WERI-Rb-1 (cell line): ENCODE data around the gene PCSK6.

Experiments
- DNase-seq: peaks from one replicate; pipeline ENCODE4 v3.0.0-alpha.2; 2020
- H3K27ac ChIP-seq: fragments of 250-450 bp; sonication (Bioruptor Pico); 2 replicates; pipeline ENCODE4 v1.5.1; 2020; ENCODE audit warnings: mild to moderate bottlenecking, moderate library complexity
- H3K27me3 ChIP-seq: fragments of 250-450 bp; sonication (Bioruptor Pico); 2 replicates; pipeline ENCODE4 v1.5.1; 2021; ENCODE audit warnings: mild to moderate bottlenecking, low read depth, moderate library complexity; ENCODE audit not compliant: insufficient read depth, severe bottlenecking
- H3K36me3 ChIP-seq: fragments of 250-450 bp; sonication (Bioruptor Pico); 2 replicates; pipeline ENCODE4 v1.5.1; 2020; ENCODE audit warnings: mild to moderate bottlenecking, moderate library complexity
- H3K4me3 ChIP-seq: 2 replicates; pipeline ENCODE4 v1.5.1; 2011; ENCODE audit warnings: low read depth, mild to moderate bottlenecking, control low read depth, low read length
- H3K9me3 ChIP-seq: fragments of 250-450 bp; sonication (Bioruptor Pico); 2 replicates; pipeline ENCODE4 v1.5.1; 2021; ENCODE audit warnings: mild to moderate bottlenecking, moderate library complexity; ENCODE audit not compliant: severe bottlenecking
- TF ChIP-seq, protein P1 (sequence below): IDR thresholded peaks from 2 replicates; pipeline ENCODE4 v1.5.1; 2011; ENCODE audit warnings: low read depth, mild to moderate bottlenecking, control low read depth, inconsistent platforms, low read length

PCSK6 gene

DNA sequence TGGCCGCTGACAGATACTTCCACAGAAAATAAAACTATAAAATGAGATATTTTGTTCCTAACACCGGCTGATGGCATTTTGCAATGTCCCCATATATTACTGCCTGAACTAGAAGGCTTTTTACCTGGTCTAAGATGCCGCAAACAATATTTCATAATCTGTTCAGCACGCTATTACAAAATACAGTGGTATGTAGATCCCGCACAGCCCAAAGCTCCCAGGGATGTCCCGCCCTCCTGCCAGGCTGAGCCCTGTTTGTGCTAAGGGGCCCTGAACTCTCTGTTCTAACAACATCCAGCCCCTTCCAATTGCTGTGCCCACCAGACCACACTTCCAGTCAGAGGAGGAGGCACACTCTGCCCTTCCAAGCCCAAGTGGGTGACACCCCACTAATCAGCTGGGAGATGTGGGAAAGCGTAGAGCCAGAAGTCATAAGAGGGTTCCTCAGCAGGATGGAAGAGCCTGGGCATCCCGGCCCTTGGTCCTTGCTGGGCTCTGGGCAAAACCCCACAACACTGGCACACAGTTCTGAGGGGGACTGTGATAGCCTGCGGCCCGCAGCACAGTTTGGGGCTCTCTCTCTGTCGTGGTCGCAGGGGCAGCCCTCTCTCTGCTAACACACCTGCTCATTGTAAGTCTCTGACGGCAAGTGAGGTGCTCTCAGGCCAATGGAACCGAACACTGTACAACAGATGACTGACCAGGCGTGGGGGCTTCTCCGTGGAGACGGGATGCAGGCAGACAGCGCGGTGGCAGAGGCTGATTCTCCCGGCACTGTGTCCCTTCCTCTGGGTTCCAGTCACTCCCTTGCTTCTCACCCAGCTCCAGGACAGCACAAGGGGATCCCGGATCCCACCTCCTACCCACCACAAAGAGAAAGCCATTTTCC is 55.2 kb downstream of the PCSK6 start:
- TF ChIP-seq, protein P1, sequence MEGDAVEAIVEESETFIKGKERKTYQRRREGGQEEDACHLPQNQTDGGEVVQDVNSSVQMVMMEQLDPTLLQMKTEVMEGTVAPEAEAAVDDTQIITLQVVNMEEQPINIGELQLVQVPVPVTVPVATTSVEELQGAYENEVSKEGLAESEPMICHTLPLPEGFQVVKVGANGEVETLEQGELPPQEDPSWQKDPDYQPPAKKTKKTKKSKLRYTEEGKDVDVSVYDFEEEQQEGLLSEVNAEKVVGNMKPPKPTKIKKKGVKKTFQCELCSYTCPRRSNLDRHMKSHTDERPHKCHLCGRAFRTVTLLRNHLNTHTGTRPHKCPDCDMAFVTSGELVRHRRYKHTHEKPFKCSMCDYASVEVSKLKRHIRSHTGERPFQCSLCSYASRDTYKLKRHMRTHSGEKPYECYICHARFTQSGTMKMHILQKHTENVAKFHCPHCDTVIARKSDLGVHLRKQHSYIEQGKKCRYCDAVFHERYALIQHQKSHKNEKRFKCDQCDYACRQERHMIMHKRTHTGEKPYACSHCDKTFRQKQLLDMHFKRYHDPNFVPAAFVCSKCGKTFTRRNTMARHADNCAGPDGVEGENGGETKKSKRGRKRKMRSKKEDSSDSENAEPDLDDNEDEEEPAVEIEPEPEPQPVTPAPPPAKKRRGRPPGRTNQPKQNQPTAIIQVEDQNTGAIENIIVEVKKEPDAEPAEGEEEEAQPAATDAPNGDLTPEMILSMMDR: no peak
- Histone ChIP-seq H3K9me3 (no peaks in the 10 kb centered on the region), H3K4me3 (no peak overlapping the region), H3K36me3 (no peaks in the 10 kb centered on the region), H3K27ac (no peak overlapping the region), H3K27me3 (no peaks in the 10 kb centered on the region)
- DNase-seq: no peak

DNA sequence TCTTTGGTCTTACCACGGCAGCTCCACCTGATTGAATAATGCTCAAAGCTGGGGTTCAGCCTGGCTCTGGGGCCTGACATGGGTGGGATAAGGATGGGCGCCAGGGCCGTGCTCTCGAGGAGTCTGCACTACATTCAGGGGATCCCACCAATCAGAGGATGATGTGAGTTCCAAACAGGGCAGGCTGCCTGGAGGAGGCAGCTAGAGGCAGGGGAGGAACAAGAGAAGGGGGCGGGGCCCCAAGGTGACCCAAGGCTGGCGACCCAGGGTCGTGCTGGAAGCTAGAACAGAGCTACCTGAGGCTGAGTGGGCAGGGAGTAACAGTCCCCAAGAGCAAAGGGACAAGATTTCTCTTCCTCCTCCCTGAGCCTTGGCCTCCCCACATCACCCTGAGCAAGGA is 56.1 kb downstream of the PCSK6 start:
- H3K27ac ChIP-seq: no peak overlapping the region
- DNase-seq: no peak
- no peaks in the 10 kb centered on the region for H3K36me3 ChIP-seq

DNA sequence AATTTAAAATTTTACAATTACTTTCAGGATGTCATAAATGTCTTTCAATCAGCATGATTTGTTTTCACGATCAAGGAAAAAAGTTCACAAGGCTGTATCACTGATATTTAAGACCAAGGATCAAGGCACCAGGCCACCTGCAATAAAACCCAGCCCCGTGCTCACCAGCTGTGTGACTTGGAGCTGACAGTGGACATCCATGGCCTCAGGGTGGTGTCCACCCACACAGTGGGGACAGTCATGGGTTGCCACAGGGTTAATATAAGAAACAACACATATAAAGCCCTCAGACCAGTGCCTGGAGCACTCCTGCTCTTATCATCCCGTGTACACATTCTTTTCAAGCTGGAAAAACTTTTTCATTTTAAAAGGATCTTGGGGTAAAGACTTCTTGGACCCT is 56.5 kb downstream of the PCSK6 start:
- Histone ChIP-seq H3K9me3 (no peaks in the 10 kb centered on the region), H3K27ac (no peak overlapping the region), H3K27me3 (no peaks in the 10 kb centered on the region), H3K4me3 (no peak overlapping the region), H3K36me3 (no peaks in the 10 kb centered on the region)
- TF ChIP-seq, protein P1: no peak
- no peak for DNase-seq

More for the DNA sequence above, 56.1 kb downstream of the PCSK6 start:
- Histone ChIP-seq H3K4me3 (no peak overlapping the region), H3K27me3 (no peaks in the 10 kb centered on the region), H3K9me3 (no peaks in the 10 kb centered on the region)
- TF ChIP-seq, protein P1: no peak

DNA sequence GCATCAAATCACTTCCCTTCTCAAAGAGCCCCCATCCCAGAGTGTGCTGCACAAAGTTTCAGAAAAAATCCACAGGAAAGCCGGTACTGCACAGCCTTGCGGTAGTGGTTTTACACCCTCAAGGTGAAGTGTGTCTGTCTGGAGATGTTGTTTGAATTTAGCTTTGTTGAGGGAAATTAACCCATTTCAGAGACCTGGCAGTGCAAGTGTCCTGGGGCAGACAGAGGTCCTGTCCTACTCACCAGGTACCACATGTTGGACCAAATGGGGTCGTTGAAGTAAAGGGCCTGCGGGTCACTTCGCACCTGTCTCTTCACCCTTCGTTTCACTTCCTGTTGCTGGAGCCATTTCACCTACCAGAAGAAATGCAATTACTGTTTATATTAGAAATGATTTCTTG is 57.8 kb downstream of the PCSK6 start:
- H3K27me3 ChIP-seq: no peaks in the 10 kb centered on the region
- no peak overlapping the region for H3K4me3 ChIP-seq
- H3K36me3 ChIP-seq: no peaks in the 10 kb centered on the region
- TF ChIP-seq, protein P1: no peak
- H3K27ac ChIP-seq: no peak overlapping the region
- no peaks in the 10 kb centered on the region for H3K9me3 ChIP-seq
- no peak for DNase-seq

DNA sequence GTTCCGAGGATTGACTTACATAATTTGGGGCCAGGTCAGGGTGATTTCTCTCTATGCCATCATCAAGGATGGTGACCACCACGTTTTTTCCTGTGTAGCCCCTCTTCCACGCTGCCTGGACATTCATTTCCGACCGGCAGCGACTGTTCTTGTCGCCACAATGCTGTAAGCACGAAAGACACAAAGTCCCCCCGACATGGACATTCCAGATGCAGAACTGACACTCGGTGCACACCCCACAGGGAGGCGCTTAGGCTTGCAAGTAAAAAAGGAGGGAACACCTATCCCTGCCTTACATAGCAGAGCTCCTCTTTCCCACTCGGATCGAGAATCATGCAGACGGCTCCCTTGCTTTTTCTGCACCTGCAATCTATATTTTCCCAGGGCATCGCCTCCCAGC is 58.2 kb downstream of the PCSK6 start:
- TF ChIP-seq, protein P1: no peak
- Histone ChIP-seq H3K27ac (no peak overlapping the region), H3K36me3 (no peaks in the 10 kb centered on the region), H3K9me3 (no peaks in the 10 kb centered on the region), H3K27me3 (no peaks in the 10 kb centered on the region), H3K4me3 (no peak overlapping the region)
- DNase-seq: no peak
